DMS114 treated with DMSO at 0.1 percent for 48 hours (cell line): ENCODE data around the gene SYT1.
"Not testable (repeated sequence)": the region's sequence is repeated elsewhere in the genome, so short reads cannot be mapped to it uniquely, and the experiment has no call there.

ENCODE experiments used
- DNase-seq: peaks from one replicate; lab custom pipeline; 2025; ENCODE audit not compliant: unreplicated experiment; lab: John Stamatoyannopoulos, UW

The SYT1 gene

DNA sequence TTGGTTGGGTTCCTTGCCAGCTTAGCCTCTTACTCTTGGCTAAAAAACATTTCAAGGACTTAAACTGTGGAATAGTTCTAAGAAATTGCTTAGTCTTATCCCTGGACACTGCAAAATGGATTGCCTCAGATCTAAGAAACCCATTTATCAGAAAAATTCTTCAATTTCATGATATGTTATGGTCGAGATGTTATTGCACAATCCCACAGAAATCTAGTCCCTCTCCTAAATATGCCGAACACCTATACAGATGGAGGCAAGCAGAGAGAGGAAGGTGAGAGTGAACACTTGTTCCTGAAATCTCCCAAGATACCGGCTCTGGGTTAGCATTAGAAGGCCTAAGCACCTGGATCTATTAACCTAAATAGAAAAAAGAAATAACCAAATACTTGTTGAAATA is 559.0 kb downstream of the SYT1 start:
- DNase-seq = no peak

DNA sequence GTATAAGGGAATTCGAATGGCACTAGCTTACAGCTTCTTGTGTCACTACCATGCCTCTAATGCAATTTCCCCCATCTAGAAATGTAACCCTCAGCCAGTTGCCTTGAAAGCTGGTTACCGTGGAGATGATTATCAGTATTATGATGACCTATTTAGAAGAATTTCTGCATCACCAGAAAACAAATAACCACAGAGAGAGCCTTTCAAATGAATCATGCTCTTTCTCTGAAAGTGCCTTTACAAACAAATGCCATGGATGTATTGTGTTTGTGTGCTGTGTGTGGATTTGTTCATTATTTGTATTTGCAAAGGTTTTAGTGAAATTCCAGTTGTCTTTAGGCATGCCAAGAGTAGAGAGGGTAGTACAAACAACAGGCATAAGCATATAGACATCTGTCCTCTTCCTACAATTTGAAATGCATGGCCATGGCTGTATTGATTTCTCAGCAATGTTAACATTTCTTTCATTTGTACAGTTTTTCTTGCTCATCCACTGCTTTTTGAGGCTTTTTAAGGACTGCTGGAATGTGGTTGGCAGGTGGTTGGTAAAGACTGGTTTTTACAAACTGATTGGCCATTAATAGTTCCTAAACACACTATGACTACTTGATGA is 559.6 kb downstream of the SYT1 start:
- no peak for DNase-seq

DNA sequence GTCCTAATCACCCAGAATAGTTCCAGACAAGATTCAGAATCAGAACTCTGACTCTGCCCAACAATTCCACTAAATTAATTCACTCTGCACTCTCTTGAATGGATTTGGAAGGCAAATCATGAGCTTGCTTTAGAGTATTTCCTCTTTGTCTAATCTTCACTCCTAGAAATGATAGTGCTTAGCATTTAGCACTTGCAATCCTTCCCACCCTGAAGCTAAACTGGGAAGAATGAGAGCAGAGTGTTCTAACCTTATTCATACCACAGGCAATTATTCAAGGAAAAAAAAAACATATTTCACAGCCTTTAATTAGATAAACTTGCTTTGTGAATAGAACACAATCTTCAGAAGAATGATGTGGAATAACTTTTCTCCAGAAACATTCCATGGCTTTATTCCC is 561.5 kb downstream of the SYT1 start:
- DNase-seq = no peak

DNA sequence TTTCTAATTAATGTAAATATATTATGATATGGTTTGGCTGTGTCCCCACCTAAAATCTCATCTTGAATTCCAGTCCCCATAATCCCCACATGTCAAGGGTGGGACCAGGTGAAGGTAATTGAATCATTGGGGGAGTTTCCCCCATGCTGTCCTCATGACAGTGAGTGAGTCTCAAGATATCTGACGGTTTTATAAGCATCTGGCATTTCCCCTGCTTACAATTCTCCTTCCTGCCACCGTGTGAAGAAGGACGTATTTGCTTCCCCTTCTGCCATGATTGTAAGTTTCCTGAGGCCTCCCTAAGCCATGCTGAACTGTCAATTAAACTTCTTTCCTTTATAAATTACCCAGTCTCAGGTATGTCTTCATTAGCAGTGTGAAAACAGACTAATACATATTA is 562.2 kb downstream of the SYT1 start:
- not testable (repeated sequence) for DNase-seq

DNA sequence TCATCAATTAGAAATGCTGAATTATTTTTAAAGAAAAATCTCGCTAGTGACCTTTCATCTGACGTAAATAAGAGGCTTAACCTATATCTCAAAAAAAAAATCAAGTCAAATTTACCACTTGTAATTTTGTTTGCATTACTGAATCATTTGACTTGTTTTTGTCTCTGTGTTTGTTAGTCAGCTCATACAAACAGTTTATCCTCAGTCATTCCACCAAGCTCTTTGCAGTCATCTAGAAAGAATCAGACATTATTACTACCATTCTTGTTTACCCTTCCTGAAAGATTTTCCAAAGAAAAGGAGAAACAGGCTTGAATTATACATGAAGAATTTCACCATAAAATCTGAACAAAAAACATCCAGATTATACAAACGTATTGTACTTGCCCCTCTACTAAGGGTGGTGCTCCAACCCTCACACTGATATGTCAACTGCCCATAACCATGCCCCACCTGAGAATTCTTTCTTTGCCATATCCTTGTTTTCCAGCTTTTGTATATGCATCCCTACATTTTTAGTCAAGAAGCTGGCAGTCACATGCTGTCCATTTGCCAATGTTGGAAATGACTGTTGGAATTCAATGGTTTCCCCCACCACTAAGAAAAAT is 569.0 kb downstream of the SYT1 start:
- DNase-seq = no peak

DNA sequence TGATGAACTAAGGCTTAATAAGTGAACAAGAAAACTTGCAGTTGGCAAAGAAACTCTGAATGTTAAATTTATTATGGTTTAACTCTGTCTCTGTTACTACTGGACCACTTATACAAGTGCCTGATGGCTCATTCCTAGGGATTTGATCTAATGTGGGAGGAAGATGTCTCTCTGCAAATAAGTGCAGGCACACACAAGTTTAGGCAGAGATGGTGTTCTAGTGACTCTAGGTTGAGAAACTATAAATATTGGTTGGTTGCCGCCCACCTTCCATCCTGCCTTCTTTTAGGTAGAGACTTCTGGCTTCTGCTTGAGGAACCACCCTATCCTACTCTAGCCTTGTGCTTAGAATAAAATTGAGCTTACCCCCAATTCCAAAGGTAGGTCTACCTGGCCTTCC is 570.0 kb downstream of the SYT1 start:
- DNase-seq = no peak

DNA sequence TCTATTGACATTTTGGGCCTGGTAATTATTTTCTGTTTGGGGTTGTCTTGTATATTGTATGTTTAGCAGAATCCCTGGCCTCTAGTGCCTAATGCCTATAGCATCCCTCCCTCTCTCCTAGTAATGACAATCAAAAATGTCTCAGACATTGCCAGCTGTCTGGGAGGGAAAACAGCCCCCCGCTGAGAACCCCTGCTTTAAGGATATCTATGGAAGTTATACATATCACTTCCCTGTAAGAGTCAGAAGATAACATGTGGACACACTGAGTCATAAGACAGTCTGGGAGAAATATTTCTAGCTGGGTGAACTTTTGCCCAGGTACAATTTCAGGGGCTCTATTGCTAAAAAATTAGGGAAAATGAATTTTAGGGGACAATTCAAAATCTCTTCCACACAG is 571.2 kb downstream of the SYT1 start:
- no peak for DNase-seq

DNA sequence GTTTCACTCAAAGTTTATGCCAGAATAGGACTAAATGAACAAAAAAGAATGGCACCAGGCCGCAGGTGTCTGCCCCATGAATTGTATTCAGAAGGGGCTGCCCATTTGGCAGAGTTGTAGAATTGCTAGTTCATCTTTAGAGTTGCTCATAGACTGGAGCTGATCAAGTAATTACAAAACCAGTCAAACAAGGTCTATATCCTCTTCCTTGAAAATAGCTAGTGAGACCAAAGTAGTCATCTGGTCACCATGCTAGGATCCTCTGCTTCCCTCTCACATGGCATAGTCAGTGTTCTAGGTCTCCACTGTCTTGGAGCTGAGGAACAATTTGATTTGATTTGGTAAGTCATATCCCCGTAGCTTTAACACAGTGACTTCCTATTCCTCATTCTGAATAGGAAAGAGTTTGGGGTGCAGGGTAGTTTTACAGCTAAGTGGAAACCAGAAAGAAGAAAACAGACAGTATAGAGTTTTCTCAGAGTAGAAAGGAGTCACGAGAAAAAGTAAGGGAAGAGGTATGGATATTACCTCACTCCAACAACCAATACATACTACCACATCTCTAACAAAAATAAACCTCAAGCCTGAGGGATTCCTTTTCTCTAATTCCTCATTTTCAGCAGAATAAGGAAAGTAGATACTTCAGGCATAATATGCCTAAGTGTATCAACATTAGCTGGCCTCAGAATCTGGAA is 574.1 kb downstream of the SYT1 start:
- DNase-seq = no peak

DNA sequence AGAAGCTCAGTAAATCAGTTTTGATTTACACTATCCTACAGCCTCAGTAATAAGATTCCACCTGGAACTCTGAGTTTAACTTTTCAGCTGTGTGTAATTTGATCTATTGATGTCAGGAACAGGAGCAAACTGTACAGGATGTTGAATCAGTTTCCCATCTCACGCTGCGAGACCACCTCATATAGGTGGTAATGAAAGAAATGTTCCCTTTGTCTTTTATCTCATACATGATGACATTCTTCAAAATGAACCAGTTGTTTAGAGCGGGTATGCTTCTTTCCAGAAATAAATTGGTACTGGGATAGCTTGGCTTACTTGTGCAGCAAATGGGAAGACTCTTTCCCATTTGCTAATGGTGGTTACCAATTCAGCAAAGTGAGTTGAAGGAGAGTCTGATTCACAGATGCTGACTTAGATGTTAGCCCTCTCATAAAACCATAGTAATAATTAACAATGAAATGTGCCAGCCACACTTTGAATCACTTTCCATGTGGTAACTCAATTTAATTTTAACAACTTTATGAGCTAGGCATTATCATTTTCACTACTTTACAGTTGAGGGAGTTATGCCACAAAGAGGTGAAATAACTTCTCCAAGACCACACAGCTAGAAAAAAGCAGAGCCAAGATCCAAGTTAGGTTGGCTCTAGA is 574.7 kb downstream of the SYT1 start:
- DNase-seq = no peak

DNA sequence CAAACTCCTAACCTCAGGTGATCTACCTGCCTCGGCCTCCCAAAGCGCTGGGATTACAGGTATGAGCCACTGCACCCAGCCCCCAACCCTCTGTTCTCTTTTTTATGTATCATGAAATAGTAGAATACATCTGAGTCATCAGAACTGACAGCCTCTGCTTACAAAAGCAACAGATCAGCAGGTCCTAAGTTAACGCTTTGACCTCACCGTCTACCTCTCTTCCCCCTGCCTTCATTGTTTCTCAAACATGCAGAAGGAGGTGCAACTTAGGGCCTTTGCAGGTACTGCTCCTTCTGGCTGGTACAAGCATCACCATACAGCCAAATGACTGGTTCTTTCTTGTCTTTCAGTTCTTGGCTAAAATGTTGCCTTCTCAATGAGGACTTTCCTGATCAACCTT is 577.0 kb downstream of the SYT1 start:
- no peak for DNase-seq

DNA sequence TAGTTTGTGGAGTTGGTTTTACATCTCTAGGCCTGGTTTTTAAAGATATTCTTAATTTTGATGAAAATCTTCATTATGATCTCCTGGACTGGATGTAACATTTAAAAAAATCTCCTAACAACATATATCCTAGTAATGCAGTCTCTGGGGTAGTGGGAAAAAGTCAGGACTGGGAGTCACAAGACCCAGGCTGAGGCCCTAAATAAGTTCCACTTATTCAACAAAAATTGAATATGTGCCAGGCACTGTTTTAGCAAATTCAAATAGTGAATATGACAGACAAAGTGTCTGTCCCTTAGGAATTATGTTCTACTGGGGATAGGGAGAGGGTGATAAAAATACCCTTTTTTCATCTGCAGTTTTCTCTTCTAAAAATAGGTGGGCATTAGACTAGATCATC is 577.8 kb downstream of the SYT1 start:
- DNase-seq = no peak

DNA sequence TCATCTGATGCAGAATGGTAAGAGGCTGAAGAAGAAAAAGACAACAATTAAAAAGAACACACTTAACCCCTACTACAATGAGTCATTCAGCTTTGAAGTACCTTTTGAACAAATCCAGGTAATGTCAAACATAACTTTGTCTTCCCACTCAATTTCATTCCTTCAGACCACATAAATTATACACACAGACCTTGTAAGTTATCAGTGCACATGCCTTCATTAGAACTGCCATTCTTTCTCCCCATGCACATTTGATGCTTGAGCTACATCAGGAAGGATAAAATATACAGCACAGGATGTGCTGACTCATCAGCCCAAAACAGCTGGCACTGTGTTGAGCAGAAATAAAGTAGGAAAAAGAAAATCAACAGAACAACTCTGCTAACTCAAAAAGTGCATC is 579.5 kb downstream of the SYT1 start:
- no peak for DNase-seq

DNA sequence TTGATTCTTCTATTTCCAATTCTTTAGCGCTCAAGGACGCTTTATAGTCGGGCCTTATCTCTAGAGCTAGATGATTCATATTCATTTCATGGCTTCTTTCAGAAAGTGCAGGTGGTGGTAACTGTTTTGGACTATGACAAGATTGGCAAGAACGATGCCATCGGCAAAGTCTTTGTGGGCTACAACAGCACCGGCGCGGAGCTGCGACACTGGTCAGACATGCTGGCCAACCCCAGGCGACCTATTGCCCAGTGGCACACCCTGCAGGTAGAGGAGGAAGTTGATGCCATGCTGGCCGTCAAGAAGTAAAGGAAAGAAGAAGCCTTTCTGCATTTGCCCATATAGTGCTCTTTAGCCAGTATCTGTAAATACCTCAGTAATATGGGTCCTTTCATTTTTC is 584.2 kb downstream of the SYT1 start:
- no peak for DNase-seq

DNA sequence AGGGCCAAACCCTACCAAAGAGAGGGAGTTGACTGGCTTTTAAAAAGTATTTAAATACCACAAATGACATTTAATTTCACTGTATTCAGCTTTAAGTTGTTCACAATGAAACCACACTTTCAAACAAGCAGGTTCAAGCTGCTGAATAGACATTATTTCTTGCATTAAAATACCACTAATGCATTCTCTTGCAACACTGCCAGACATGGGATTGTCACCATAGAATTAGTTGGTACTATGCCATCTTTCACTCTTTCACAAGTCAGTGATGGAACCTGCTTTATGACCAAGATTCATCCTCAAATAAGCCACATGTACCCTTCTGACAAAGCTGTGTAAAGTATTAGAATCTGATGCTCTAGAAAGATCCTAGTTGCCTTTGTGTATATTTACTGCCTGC is 586.8 kb downstream of the SYT1 start:
- DNase-seq = no peak

DNA sequence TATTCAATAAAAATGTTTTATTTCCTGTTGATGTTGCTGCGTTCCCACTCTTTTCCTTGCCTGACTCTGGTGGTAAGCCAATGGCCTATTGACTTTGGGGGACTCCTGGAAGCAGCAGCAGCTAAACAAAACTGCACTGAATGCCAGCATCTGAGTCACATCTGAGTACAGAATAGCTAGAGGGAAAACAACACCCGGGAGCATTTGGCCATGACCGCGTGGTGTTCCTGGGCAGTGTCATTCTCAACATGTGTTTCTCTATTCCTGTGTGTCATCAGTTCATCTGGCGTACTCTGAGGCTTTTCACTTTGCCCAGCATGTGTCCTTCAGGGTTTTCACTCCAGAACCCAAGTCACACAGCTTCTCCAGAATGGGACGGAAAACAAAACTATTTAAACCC is 587.4 kb downstream of the SYT1 start:
- DNase-seq = no peak

DNA sequence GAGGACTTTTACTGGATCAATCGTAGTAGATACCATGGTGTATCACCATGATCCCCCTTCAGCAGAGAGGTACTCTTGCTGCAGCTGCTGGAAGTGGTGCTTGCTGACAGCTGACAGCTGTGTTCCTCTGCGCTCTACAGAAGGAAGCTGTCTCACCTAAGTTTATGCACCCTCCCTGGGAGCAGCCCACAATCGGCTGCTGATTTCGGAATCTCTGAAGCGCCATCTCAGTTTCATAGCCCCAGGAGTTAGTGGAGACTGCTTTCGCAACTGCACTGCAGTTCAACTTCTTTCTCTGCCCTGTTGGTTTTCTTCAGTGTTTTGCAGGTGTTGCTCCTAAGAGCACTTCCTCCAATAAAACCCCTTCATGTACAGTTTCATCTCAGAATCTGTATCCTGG is 588.3 kb downstream of the SYT1 start:
- no peak for DNase-seq

DNA sequence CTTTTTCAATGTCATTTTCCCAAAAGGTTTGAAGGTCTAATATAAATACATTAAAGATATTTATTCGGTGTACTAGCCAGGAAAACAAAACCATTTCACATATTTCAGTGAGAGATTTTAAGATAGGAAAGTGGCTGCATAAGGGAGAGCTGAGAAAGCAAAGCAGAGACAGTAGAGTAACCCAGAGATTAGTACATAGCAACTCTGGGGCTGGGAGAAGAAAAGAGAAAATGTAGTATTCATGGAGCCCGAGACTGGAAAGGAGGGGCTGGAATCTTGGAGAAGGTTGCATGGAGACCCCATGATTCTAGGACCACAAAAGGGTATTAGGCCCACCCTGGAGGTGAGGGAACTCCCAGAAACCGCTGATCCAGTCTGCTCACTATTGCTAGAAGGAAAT is 589.2 kb downstream of the SYT1 start:
- DNase-seq = no peak

DNA sequence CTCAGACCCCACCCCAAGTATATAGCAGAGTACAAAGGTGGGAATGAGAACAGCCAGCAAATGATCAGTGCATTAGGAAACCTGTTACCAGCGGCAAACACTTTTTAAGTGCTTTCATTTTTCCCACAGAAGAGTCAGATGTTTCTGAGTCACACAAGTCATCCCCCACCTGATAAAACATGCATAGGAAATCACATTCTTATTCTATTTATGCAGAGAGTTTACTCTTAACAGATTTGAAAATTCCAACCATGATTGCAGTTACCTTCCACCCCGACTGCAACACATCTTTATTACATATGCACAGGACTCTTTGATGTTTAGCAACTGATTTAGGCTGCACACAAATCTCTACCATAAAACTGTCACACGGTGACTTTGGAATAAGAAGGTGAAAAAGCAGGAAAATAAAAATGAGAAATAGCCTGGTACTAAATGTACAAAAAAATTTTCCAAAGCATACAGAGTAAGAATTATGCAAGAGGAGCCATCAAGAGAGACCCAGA is 589.8 kb downstream of the SYT1 start:
- no peak for DNase-seq

DNA sequence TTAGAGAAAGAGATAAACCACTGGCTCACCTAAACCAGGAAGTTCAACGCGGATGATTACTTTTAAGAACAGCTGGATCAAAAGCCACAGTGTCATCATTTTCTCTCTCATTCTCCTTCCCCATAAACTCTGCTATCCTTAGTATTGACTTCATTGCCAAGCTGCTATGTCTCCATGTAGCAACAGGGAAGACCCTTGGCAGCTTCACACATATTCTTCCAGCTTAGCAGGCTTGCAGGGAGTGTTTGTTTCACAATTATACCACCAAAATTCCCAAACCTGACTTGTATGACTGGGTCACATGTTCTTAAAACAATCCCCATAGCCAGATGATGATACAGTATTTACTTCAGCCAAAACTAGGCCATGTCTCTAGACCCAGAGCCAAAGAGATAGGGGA is 590.7 kb downstream of the SYT1 start:
- no peak for DNase-seq

DNA sequence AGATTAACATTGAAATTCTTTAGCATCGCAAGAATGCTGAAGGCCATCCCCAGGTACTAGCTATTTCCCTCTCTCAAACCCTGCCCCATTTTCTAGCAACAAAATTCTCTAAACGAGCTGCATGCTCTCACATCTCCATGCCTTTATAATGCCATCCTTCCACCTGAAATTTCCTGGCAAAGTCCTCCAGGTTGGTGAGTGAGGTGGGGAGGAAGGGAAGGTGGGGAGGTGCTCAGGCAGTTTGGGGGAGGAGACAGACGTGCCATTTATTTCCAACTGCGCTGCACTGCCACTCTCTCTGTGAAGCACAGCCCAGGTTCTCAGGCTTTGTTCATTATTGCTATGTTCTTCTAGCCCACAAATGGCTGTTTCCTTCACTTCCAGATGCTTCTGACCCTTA is 617.7 kb downstream of the SYT1 start:
- DNase-seq = no peak

DNA sequence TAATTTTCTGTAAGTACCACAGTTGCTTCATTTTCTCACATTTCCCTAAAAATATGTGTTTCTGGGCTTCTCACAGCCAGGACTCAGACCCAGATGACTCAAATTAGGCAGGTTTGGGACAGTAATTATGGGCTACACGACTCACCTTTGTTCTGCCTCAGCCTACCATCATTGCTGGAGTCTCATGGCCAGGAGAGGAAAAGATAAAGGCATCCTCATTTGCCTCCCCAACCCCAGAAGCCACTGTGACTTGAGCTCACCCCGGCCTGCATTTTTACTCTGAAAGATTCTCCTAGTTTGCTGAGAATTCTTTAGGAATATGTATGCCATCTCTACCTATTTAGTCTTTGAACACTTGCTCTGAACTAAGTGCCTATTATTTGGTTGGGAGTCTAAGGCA is 618.3 kb downstream of the SYT1 start:
- no peak for DNase-seq

DNA sequence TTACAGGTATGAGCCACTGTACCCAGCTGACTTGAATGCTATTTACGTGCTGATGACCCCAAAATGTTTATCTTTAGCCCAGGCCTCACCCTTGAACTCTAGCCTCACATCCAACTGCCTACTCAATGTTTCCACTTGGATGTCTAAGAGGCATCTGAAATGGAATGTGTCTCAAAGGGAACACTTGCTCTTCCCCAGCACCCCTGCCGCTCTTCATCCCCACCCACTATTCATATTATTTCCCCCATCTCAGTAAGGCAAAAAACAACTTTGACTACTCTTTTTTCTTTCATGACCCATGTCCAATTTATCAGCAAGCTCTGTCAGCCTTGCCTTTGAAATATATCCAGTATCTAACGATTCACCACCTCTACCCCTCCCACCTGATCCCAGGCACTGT is 621.6 kb downstream of the SYT1 start:
- DNase-seq = no peak
